ENCODE results near the gene HARS2.
"Not testable (repeated sequence)": the region's sequence is repeated elsewhere in the genome, so short reads cannot be mapped to it uniquely, and the experiment has no call there.

- not testable (repeated sequence) for TF ChIP-seq ZNF274 (IDR thresholded peaks at IDR 0.05; ENCODE audit: low read depth, low read length); YY1 (IDR thresholded peaks at IDR 0.05; ENCODE audit: insufficient read depth, insufficient read length); SUZ12 (IDR thresholded peaks at IDR 0.05; ENCODE audit: extremely low read depth, insufficient read depth, insufficient read length)
These were observed 17.5 kb downstream of the HARS2 start for GRCh38 chr5:140708787-140709186.

Data from NT2/D1 (cell line).